Activated T-helper 1 cell treated with anti-CD3 and anti-CD28 coated beads, Interleukin-12 subunit alpha, Interleukin-12 subunit beta, Interleukin-2, Interleukin-4 antibody, amounts not matched to agents 30 ng/mL and 10 ng/mL and 1 ng/mL, durations not matched to agents 14 hours and 24 hours and 36 hours (primary cell): ENCODE data around the gene DHRS3. TPM values are rescaled to one million over a fixed set of nuclear protein-coding genes. Genes with fewer than 3 reads are reported as not detected.
"Not testable (repeated sequence)": the region's sequence is repeated elsewhere in the genome, so short reads cannot be mapped to it uniquely, and the experiment has no call there.

Source experiments
- DNase-seq: peaks from one replicate; pipeline ENCODE4 v3.0.0; 2021; ENCODE audit warnings: low spot score
- H3K27ac Mint-ChIP-seq: one replicate; pipeline ENCODE4 v1.8.0; 2021; ENCODE audit warnings: mild to moderate bottlenecking, mixed read lengths
- H3K27me3 Mint-ChIP-seq: one replicate; pipeline ENCODE4 v1.8.0; 2022; ENCODE audit warnings: mild to moderate bottlenecking, moderate library complexity, mixed read lengths; ENCODE audit not compliant: insufficient read depth
- H3K36me3 Mint-ChIP-seq: one replicate; pipeline ENCODE4 v1.8.0; 2021; ENCODE audit warnings: low read depth, mixed read lengths
- H3K4me1 Mint-ChIP-seq: one replicate; pipeline ENCODE4 v1.8.0; 2021; ENCODE audit warnings: low read depth, mixed read lengths
- H3K4me3 Mint-ChIP-seq: one replicate; pipeline ENCODE4 v1.8.0; 2021; ENCODE audit warnings: mild to moderate bottlenecking, moderate library complexity, mixed read lengths
- H3K9me3 Mint-ChIP-seq: one replicate; pipeline ENCODE4 v1.8.0; 2021; ENCODE audit warnings: mixed read lengths
- intact Hi-C: fragments of 100-400 bp; cut with micrococcal nuclease; formaldehyde crosslinking; loops from one replicate; pipeline ENCODE4 v1.15.1; 2024
- total RNA-seq: library from RNA; stranded (reverse); gene quantifications from 2 replicates; pipeline ENCODE4 v1.2.3, GENCODE V29; 2022

Gene DHRS3
- total RNA-seq, 1 donor from 2014 or later: 111 TPM

DNA sequence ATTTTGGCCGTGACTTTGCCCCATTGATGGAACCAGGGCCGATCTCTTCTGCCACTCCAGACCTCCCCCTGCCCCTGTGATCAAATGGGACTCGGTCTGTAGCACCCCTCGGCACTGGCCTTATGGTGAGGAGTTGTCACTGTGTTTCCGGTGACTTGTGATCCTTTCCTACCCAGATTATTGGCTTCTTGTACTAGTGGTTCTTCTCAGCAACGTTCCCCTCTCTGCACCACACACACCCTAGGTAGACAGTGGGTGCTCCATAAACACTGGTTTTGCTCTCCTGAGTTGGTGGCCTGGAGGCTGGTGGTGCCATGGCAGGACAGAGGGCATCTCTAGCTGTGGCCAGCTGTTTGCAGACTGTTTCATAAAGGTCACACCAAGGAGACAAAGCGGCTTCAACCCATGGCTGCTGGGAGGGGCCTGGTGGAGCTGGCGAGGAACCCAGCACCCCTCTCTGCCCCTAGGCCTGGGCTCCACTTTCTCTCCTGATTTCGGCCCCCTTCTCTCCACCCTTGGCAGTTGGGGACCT, 50.7 kb downstream of the DHRS3 start:
- DNase-seq: no peak
- no peaks in the 10 kb centered on the region for H3K4me1 Mint-ChIP-seq
- intact Hi-C loops: no loop called here
- H3K4me3 Mint-ChIP-seq: no peak overlapping the region
- peaks cover 3% of the 10 kb centered on the region for H3K27me3 Mint-ChIP-seq
- peaks cover 29% of the 10 kb centered on the region for H3K9me3 Mint-ChIP-seq
- no peak overlapping the region for H3K27ac Mint-ChIP-seq
- H3K36me3 Mint-ChIP-seq: peaks cover 49% of the 10 kb centered on the region

DNA sequence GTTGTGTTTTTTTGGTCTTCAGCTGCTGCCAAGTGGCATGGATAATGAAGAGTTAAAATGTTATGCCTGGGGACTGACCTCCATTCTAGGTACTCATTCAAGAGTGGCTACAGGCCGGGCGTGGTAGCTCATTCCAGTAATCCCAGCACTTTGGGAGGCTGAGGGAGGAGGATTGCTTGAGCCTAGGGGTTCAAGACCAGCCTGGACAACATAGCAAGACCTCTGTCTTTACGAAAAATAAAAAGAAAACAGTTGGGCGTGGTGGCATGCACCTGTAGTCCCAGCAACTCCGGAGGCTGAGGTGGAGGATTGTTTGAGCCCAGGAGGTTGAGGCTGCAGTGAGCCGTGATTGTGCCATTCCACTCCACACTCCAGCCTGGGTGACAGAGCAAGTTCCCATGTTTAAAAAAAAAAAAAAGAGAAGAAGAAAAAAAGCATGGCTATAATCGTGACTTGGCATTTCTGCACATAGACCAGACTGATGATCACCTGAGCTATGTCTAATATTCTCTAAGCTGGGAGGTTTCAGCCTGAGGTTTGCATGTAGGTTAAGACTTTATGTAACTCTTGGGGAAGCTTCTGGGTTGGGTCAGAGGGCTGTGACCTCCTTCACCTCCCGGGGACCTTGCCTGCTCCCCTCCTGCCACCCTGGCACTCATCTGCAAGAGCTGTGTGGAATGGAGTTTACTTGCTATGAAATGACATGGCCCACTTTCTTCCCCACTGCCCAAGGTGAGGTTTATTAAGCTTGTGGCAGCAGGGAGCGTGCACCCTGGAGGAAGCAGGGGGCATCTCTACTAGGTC, 51.3 kb downstream of the DHRS3 start:
- Mint-ChIP-seq H3K4me1 (no peaks in the 10 kb centered on the region), H3K27me3 (peaks cover 3% of the 10 kb centered on the region), H3K36me3 (peaks cover 50% of the 10 kb centered on the region), H3K4me3 (no peak overlapping the region), H3K9me3 (peaks cover 31% of the 10 kb centered on the region), H3K27ac (no peak overlapping the region)
- DNase-seq: no peak
- intact Hi-C loops: no loop called here

DNA sequence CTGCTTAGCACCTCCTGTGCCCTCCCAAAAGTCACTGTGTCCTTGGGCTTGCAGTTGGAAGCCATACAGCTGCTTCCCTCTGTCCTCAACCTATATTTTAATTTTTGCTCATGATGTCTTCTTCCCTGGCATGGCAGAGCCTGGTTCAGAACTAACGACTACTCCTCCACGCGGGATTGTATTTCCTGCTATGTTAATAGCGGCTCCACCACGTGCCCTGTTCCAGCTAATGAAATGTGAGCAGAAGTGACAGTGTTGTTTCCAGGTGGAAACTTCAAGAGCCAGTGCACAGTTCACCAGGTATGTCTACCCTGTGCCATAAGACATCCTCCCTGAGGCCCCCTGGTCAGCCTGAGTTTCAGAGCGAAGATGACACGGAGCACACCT, 52.1 kb downstream of the DHRS3 start:
- Mint-ChIP-seq H3K27me3 (peaks cover 3% of the 10 kb centered on the region), H3K4me1 (no peaks in the 10 kb centered on the region), H3K27ac (no peak overlapping the region), H3K4me3 (no peak overlapping the region), H3K36me3 (peaks cover 46% of the 10 kb centered on the region), H3K9me3 (peaks cover 31% of the 10 kb centered on the region)
- no peak for DNase-seq
- intact Hi-C loops: no loop called here

DNA sequence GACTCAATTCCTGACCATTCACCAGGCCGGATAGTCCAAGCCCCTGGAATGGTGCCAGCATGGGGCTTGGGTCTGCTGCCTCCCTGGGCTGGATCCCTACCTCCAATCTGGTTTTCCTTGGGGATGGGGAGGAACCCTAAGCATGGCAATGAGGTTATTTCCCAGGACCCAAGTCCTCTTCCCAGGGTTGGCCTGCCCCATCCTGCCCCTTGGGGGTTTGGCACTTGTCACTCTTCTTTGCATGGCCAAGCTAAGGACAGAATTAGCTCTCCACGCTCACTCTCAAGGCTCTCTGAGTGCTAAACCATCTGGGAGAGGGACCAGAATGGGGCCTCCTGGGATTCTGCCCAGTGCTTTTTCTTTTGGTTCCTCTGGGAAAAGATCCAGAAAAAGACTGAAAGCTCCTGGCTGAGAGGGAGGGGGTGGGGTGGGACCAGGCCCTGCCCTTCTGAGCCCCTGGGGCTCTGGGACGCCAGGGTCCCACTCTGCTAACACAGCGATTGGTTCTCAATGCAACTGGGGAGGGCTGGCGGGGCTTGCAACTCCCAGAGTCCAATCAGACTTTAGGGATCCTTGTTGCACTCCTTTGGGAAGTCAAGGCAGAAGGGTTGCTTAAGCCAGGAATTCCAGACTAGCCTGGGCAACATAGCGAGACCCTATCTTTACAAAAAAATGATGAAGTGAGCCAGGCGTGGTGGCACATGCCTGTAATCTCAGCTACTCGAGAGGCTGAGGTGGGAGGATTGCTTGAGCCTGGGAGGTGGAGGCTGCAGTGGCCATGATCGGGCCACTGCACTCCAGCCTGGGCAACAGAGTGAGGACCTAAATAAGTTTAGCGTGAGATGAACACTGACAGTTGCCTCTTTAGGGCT, 52.7 kb downstream of the DHRS3 start:
- Mint-ChIP-seq H3K27ac (no peak overlapping the region), H3K36me3 (peaks cover 44% of the 10 kb centered on the region), H3K9me3 (peaks cover 31% of the 10 kb centered on the region), H3K4me1 (no peaks in the 10 kb centered on the region), H3K27me3 (peaks cover 3% of the 10 kb centered on the region), H3K4me3 (no peak overlapping the region)
- DNase-seq: no peak
- intact Hi-C loops: no loop called here

DNA sequence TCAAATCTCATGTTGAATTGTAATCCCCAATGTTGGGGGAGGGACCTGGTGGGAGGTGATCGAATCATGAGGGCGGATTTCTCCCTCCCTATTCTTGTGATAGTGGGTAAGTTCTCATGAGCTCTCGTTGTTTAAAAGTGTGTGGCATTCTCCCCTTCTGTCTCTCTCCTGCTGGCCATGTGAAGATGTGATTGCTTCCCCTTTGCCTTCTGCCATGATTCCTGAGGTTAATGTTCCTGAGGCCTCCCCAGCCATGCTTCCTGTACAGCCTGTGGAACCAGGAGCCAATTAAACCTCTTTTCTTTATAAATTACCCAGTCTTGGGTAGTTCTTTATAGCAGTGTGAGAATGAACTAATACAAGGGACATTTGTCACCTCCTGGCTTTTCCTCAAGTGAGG, 53.8 kb downstream of the DHRS3 start:
- Mint-ChIP-seq H3K9me3 (peaks cover 31% of the 10 kb centered on the region), H3K36me3 (peaks cover 40% of the 10 kb centered on the region)
- H3K27me3 Mint-ChIP-seq, intact Hi-C loops, H3K27ac Mint-ChIP-seq, H3K4me3 Mint-ChIP-seq, H3K4me1 Mint-ChIP-seq, DNase-seq: not testable (repeated sequence)

DNA sequence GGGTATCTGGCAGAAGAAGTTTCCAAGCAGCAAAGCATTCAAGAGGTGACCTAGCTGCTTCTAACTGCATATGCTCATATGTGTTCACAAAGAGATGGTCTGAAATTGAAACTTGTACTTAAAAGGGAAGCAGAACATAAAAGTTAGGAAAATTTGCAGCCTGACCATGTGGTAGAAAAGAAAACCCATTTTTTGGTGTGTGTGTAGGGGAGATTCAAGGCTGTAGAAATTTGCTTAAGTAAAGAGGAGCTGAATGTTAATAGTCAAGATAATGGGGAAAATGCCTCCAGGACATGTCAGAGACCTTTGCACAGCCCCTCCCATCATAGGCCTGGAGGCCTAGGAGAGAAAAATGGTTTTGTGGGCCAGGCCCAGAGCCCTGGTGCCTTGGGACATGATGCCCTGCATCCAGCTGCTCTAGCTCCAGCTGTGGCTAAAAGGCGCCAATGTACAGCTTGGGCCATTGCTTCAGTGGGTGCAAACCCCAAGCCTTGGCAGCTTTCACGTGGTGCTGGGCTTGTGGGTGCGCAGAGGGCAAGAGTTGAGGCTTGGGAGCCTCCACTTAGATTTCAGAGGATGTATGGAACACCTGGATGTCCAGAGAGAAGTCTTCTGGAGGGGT, 54.9 kb downstream of the DHRS3 start:
- H3K9me3 Mint-ChIP-seq: peaks cover 31% of the 10 kb centered on the region
- no peaks in the 10 kb centered on the region for H3K27me3 Mint-ChIP-seq
- intact Hi-C loops: no loop called here
- H3K36me3 Mint-ChIP-seq: peaks cover 37% of the 10 kb centered on the region
- no peak overlapping the region for H3K4me3 Mint-ChIP-seq
- H3K4me1 Mint-ChIP-seq: no peaks in the 10 kb centered on the region
- H3K27ac Mint-ChIP-seq: no peak overlapping the region
- no peak for DNase-seq

DNA sequence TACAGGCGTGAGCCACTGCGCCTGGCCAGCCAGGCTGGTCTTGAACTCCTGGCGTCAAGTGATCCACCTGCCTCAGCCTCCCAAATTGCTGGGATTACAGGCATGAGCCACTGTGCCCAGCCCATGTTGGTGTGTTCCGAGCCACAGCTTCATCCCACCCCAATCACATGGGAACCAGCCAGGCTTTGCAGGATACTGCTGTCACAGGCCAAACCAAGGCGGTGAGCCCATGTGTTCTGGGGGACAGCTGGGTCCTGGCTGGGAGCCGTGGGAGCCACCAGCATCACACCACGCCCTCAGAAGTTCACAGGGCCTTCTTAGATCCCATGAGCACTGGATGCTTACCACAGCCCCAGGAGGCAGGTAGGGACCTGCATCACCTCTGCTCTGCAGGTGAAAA, 56.9 kb downstream of the DHRS3 start:
- H3K27me3 Mint-ChIP-seq: no peaks in the 10 kb centered on the region
- H3K4me3 Mint-ChIP-seq: no peak overlapping the region
- H3K9me3 Mint-ChIP-seq: peaks cover 30% of the 10 kb centered on the region
- peaks cover 21% of the 10 kb centered on the region for H3K36me3 Mint-ChIP-seq
- DNase-seq: no peak
- intact Hi-C loops: no loop called here
- no peaks in the 10 kb centered on the region for H3K4me1 Mint-ChIP-seq
- H3K27ac Mint-ChIP-seq: no peak overlapping the region

DNA sequence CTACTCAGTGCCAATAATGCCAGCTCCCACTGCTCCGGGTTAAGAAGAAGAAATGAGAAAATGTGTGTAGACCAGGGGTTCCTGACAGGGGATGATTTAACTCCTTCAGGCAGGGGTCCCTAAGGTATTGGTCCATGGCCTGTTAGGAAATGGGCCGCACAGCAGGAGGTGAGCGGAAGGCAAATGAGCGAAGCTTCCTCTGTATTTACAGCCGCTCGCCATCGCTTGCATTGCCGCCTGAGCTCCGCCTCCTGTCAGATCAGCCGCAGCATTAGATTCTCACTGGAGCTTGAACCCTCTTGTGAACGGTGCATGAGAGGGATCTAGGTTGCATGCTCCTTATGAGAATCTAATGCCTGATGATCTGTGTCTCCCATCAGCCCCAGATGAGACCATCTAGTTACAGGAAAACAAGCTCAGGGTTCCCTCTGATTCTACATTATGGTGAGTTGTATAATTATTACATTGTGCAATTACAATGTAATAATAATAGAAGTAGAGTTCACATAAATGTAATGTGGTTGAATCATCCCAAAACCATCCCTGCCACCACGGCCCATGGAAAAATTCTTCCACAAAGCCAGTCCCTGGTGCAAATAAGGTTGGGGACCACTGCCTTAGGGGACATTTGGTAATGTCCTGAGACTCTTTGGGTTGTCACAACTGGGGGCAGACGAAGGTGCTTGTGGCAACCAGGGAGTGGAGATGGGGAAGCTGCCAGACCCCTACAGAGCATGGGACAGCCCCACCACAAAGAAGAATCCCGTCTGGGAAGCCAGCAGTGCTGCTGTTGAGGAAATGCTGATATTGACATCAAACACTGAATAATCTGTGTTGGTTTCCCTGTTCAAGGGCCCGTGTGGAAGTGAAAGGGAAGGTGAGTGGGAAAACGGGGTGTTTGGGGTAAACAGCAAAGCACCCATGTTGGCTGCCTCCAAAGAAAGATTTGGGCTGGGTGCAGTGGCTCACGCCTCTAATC, 60.8 kb downstream of the DHRS3 start:
- intact Hi-C loops: no loop called here
- DNase-seq: no peak
- H3K36me3 Mint-ChIP-seq: peaks cover under 1% of the 10 kb centered on the region
- H3K9me3 Mint-ChIP-seq: peaks cover 2% of the 10 kb centered on the region
- H3K4me1 Mint-ChIP-seq: no peaks in the 10 kb centered on the region
- H3K27ac Mint-ChIP-seq: no peak overlapping the region
- H3K4me3 Mint-ChIP-seq: no peak overlapping the region
- H3K27me3 Mint-ChIP-seq: peaks cover 2% of the 10 kb centered on the region

DNA sequence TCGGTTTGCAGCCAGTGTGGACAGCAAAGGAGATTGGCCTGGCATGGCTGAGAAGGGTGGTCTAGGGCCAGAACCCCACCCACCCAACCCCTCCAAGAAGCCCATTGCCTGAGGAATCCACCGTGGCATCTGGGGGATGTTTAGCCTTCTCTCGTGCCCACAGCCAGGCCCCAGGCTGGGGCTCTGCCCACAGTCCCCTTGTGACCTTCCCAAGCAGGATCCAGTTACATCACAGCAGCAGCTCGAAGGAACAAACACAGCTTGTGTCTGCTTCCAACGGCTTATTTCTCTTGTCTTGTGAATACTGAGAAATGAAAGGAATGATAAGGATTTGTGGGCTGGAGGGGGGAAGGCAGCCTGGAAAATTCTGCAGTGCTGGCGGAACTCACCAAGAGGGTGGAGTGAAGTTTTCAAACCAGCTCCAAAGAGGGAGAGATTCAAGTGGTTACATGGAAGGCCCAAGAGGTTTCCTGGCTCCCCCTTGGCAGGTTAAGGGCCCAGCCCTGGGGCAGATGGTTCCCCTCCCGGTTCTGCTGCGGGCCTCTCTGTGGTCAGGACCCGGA, 61.6 kb downstream of the DHRS3 start:
- no peak for DNase-seq
- Mint-ChIP-seq H3K27ac (no peak overlapping the region), H3K9me3 (no peaks in the 10 kb centered on the region), H3K27me3 (peaks cover 2% of the 10 kb centered on the region), H3K36me3 (no peaks in the 10 kb centered on the region), H3K4me3 (no peak overlapping the region), H3K4me1 (no peaks in the 10 kb centered on the region)
- intact Hi-C loops: no loop called here

DNA sequence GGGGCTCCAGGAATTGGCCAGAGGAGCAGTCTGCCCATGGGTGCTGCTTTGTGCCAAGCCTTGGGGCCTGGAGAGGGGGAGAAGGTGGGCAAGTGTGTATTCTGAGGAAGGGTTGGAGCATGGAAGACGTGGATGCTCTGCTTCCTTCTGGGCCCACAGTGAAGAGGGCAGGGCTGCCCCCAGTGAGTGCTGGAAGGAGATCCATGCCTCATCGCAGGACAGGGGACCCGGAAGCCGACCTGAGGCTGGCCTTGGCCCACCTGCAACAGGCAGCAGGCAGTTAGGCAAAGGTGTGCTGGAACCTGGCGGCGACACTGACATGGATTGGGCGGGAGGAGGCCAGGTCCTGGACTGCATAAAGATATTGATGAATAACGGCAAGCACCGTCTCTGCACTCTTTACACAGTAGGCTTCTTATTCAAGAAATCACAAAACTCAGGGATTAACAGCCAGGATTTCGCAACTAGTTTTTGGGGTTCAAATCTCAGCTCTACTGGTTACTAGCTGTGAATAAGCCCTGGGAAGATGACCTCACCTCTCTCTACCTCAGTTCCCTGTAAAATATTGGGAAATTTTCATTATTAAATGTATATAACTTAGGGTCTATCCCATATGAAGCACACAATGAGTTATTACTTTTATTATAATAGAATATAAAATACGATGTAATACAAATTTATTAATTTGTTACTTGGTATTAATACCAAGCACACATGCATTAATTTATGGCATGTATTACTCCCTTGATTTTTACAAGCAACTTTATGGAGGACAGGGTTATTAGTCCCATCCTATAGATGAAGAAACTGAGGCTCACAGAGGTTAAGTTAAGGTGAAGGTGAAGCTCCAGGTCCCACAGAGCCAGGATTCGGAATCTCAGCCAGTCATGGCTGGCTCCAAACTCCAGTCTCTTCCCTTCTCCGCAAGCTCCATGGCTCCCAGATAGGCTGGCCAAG, 62.3 kb downstream of the DHRS3 start:
- intact Hi-C loops: no loop called here
- Mint-ChIP-seq H3K4me1 (no peaks in the 10 kb centered on the region), H3K27me3 (peaks cover 2% of the 10 kb centered on the region), H3K9me3 (no peaks in the 10 kb centered on the region), H3K4me3 (no peak overlapping the region), H3K27ac (no peak overlapping the region), H3K36me3 (no peaks in the 10 kb centered on the region)
- DNase-seq: no peak
